Measurements from ENCODE around the gene KCNMB2.

DNA sequence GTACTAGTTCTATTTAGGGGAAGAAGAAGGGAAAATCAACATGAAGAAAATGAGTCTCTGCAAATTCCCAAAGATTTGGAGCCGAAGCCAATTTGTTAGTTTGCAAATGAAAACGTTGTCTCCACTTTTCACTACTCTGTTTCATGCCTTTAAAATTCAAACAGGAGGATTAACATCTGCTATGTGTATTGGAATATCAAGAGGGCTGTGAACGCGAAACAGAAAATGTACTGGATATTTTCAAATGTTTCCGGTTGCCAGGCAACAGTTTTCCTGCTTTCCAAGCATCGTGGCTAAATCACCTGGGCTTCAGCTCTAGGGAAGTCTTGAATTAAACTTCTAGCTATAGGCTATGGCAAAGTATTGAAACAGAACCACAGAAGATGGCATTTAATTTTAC, 172.8 kb downstream of the KCNMB2 start:
- TF ChIP-seq GATA3 (IDR thresholded peaks at IDR 0.05; ENCODE audit: low read depth, low read length): no peak
- TF ChIP-seq GATA2 (IDR thresholded peaks at IDR 0.05; ENCODE audit: low read depth, low read length): no peak

Measured in SH-SY5Y (cell line).